B cell (primary cell): ENCODE results near the gene PRR35. TPM values are rescaled to one million over a fixed set of nuclear protein-coding genes. Genes with fewer than 3 reads are reported as not detected.

Experiments used
- ATAC-seq: fragments of 200-7000 bp; cut with Tn5 transposase; one replicate; pipeline ENCODE4 v1.10.0; 2021; ENCODE audit warnings: low read depth, mild to moderate bottlenecking, moderate number of reproducible peaks, moderate library complexity
- CTCF ChIA-PET: fragments of 350-600 bp; sonication (Branson Sonifier 250); formaldehyde crosslinking; loops from one replicate; lab custom pipeline; 2021; ENCODE audit warnings: antibody characterized with exemption, inconsistent platforms; lab: Charles Lee
- POLR2A ChIA-PET: fragments of 350-600 bp; sonication (Branson Sonifier 250); formaldehyde crosslinking; loops from one replicate; lab custom pipeline; 2021; ENCODE audit warnings: antibody characterized with exemption; lab: Charles Lee
- DNase-seq: peaks from one replicate; pipeline ENCODE4 v3.0.0; 2013
- H2AFZ ChIP-seq: 2 replicates; pipeline ENCODE4 v1.6.1; 2012; ENCODE audit warnings: mild to moderate bottlenecking, low read depth, low read length; ENCODE audit not compliant: insufficient read depth, poor library complexity, severe bottlenecking
- H3K27ac ChIP-seq, 2 donors: 1 replicate in 1 of 2; 2 replicates in 1 of 2; pipeline ENCODE4 v1.5.1; 2012 to 2013; ENCODE audit warnings: low read length in 2 of 2, mild to moderate bottlenecking in 2 of 2, moderate library complexity in 1 of 2
- H3K27me3 ChIP-seq, 4 experiments: fragments of 200-600 bp in 1 of 4; sonication (generic) in 1 of 4; replicated peaks in 1 of 4; 1 replicate in 2 of 4; 2 replicates in 2 of 4; pipeline versions ENCODE4 v1.6.1 to v1.7.0; 2013 to 2016; ENCODE audit warnings: low read length in 3 of 4, mild to moderate bottlenecking in 2 of 4, mixed read lengths in 1 of 4, moderate library complexity in 1 of 4; ENCODE audit not compliant: insufficient read depth in 4 of 4, control insufficient read depth in 3 of 4; ENCODE audit errors: control extremely low read depth in 1 of 4
- H3K36me3 ChIP-seq, 2 experiments: replicated peaks in 1 of 2; 1 replicate in 1 of 2; 2 replicates in 1 of 2; pipeline versions ENCODE4 v1.6.1 to v1.7.1; 2013; ENCODE audit warnings: low read length in 1 of 2; ENCODE audit not compliant: insufficient read depth in 2 of 2, control insufficient read depth in 1 of 2; ENCODE audit errors: control extremely low read depth in 1 of 2, extremely low read depth in 1 of 2
- H3K4me1 ChIP-seq, 2 donors: fragments of 200-600 bp in 1 of 2; sonication (generic) in 1 of 2; 1 replicate in 1 of 2; 2 replicates in 1 of 2; pipeline versions ENCODE4 v1.5.1 to v1.6.1; 2013 to 2017; ENCODE audit warnings: low read length in 2 of 2; ENCODE audit not compliant: control insufficient read depth in 2 of 2, insufficient read depth in 2 of 2
- H3K4me2 ChIP-seq: replicated peaks from 2 replicates; pipeline ENCODE3; 2012; ENCODE audit warnings: mild to moderate bottlenecking, low read depth, low read length; ENCODE audit not compliant: poor library complexity, severe bottlenecking
- H3K4me3 ChIP-seq, 5 experiments: fragments of 200-600 bp in 1 of 5; sonication (generic) in 1 of 5; 1 replicate in 3 of 5; 2 replicates in 2 of 5; pipeline versions ENCODE4 v1.5.1 to v1.7.0; 2011 to 2016; ENCODE audit warnings: low read length in 4 of 5, mild to moderate bottlenecking in 4 of 5, low read depth in 2 of 5, control low read depth in 1 of 5, moderate library complexity in 1 of 5; ENCODE audit not compliant: insufficient read depth in 1 of 5; ENCODE audit errors: control extremely low read depth in 1 of 5, extremely low read depth in 1 of 5
- H3K79me2 ChIP-seq: fragments of 200-600 bp; sonication (generic); one replicate; pipeline ENCODE4 v1.6.0; 2016; ENCODE audit warnings: low read length; ENCODE audit not compliant: control insufficient read depth, insufficient read depth
- H3K9ac ChIP-seq: fragments of 200-600 bp; sonication (generic); 2 replicates; pipeline ENCODE4 v1.6.1; 2017; ENCODE audit warnings: mild to moderate bottlenecking, low read length, moderate library complexity
- H3K9me3 ChIP-seq, 3 donors: one replicate each; pipeline versions ENCODE4 v1.6.1 to v1.7.1; 2013; ENCODE audit warnings: low read length in 2 of 3; ENCODE audit not compliant: control insufficient read depth in 2 of 3, insufficient read depth in 1 of 3; ENCODE audit errors: control extremely low read depth in 1 of 3
- H4K20me1 ChIP-seq: 2 replicates; pipeline ENCODE4 v1.6.0; 2012; ENCODE audit warnings: mild to moderate bottlenecking, low read length; ENCODE audit not compliant: insufficient read depth, control insufficient read depth, poor library complexity, severe bottlenecking
- H3K27ac Mint-ChIP-seq: one replicate; pipeline ENCODE4 v1.8.0; 2021; ENCODE audit warnings: mixed read lengths
- H3K27me3 Mint-ChIP-seq: one replicate; pipeline ENCODE4 v1.8.0; 2021; ENCODE audit warnings: mixed read lengths
- H3K4me1 Mint-ChIP-seq: one replicate; pipeline ENCODE4 v1.8.0; 2021; ENCODE audit warnings: mixed read lengths
- H3K4me3 Mint-ChIP-seq: one replicate; pipeline ENCODE4 v1.8.0; 2021; ENCODE audit warnings: mixed read lengths
- H3K9me3 Mint-ChIP-seq: one replicate; pipeline ENCODE4 v1.8.0; 2022; ENCODE audit warnings: mixed read lengths; ENCODE audit not compliant: insufficient read depth
- EZH2 ChIP-seq: IDR thresholded peaks from 2 replicates; pipeline ENCODE4 v1.6.1; 2012; ENCODE audit warnings: borderline replicate concordance, low read depth, mild to moderate bottlenecking, moderate library complexity, low read length; ENCODE audit not compliant: insufficient read depth, poor library complexity, severe bottlenecking
- whole genome bisulfite sequencing: methylation state at CpG from one replicate; pipeline ENCODE4 v1.1.5; 2013; ENCODE audit warnings: missing lambda C conversion rate; ENCODE audit not compliant: insufficient coverage; 5-methylcytosine and 5-hydroxymethylcytosine counted together
- intact Hi-C: fragments of 100-400 bp; cut with micrococcal nuclease; formaldehyde crosslinking; loops from one replicate; pipeline ENCODE4 v1.10.0; 2022
- polyA plus RNA-seq: library from polyadenylated mRNA; depleted of rRNA; stranded (reverse); fragments of >200 nt; gene quantifications from 2 replicates; pipeline ENCODE4 v1.2.3, GENCODE V29; 2012
- total RNA-seq, 2 donors: library from RNA; stranded (reverse); fragments of 120-200 nt in 1 of 2; gene quantifications; 1 replicate in 1 of 2; 2 replicates in 1 of 2; pipeline versions ENCODE4 v1.2.3 to v1.2.4, GENCODE V29; 2013 to 2022
- TF ChIP-seq, protein P1 (sequence below): fragments of 200-600 bp; IDR thresholded peaks from one replicate; pipeline ENCODE4 v1.8.0; 2022; ENCODE audit warnings: antibody characterized with exemption, mild to moderate bottlenecking

Gene PRR35
- total and polyA plus RNA-seq, 2 donors (not counting 1 experiment from before 2014, with no cell fraction given), result not detected

DNA sequence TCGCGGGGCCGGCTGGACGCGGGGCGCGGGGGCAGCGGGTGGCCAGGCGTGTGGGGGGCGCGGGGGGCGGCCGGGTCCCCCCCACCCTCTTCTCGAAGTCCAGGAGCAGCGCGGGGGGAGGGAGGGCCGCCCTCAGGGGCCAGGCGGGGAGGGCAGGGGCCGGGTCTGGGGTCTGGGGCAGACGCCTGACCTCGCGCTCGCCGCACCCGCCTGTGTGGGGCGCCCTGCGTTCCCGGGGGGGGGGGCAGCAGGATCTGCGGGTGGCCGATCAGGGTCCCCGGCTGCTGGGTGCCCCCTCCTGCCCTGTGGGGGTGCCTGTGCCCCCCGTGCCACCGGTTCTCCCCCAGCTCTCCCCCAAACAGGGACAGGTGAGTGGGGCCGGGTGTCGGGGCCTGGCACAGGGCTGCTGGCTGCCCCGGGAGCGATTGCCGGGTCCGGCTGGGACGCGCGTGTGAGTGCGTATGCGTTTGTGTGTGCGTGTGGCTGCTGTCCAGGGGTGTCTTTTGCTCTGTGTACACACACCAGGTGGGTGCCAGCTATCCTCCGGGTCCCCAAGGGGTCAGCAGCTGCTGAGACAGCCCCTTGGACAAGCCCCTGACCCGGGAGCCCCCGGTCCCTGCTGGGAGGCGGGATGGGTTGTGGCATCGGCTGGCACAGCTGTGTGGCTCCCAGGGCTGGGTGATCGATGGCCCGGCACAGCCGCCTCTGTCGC is 663 bp downstream of the PRR35 start:
- Histone ChIP-seq H2AFZ (no peak overlapping the region), H4K20me1 (no peaks in the 10 kb centered on the region), H3K4me1 (peaks cover 5 to 6% of the 10 kb centered on the region in 2 donors), H3K4me2 (peak overlapping the region; percentile 57), H3K27me3 (peaks cover 0 to 34% (median 10%) of the 10 kb centered on the region in 4 experiments), H3K27ac (no peak overlapping the region), H3K36me3 (no peaks in the 10 kb centered on the region), H3K4me3 (no peak overlapping the region), H3K9ac (no peak overlapping the region), H3K9me3 (peaks cover 0 to 7% (median 0%) of the 10 kb centered on the region in 3 donors), H3K79me2 (no peaks in the 10 kb centered on the region)
- intact Hi-C loops, result no loop called here
- Mint-ChIP-seq H3K27me3 (peaks cover 10% of the 10 kb centered on the region), H3K4me1 (peaks cover 2% of the 10 kb centered on the region), H3K4me3 (no peak overlapping the region), H3K27ac (no peak overlapping the region), H3K9me3 (no peaks in the 10 kb centered on the region)
- TF ChIP-seq, protein P1, sequence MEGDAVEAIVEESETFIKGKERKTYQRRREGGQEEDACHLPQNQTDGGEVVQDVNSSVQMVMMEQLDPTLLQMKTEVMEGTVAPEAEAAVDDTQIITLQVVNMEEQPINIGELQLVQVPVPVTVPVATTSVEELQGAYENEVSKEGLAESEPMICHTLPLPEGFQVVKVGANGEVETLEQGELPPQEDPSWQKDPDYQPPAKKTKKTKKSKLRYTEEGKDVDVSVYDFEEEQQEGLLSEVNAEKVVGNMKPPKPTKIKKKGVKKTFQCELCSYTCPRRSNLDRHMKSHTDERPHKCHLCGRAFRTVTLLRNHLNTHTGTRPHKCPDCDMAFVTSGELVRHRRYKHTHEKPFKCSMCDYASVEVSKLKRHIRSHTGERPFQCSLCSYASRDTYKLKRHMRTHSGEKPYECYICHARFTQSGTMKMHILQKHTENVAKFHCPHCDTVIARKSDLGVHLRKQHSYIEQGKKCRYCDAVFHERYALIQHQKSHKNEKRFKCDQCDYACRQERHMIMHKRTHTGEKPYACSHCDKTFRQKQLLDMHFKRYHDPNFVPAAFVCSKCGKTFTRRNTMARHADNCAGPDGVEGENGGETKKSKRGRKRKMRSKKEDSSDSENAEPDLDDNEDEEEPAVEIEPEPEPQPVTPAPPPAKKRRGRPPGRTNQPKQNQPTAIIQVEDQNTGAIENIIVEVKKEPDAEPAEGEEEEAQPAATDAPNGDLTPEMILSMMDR, result no peak
- no peak for TF ChIP-seq EZH2
- DNase-seq (no peak), ATAC-seq (no peak)
- 34% methylated on average over 44 of the region's 54 CpGs for WGBS
- POLR2A ChIA-PET, result no interaction called here
- CTCF ChIA-PET, result no interaction called here

GRCh38 chr16:561413-561794 is 1.2 kb downstream of the PRR35 start:
- Histone ChIP-seq H3K4me2 (no peak overlapping the region), H3K79me2 (peaks cover 2% of the 10 kb centered on the region), H2AFZ (no peak overlapping the region), H3K36me3 (no peaks in the 10 kb centered on the region), H3K4me3 (no peak overlapping the region), H3K9me3 (peaks cover 0 to 7% (median 0%) of the 10 kb centered on the region in 3 donors), H3K4me1 (peaks cover 10 to 11% of the 10 kb centered on the region in 2 donors), H3K27me3 (peaks cover 0 to 34% (median 10%) of the 10 kb centered on the region in 4 experiments), H4K20me1 (no peaks in the 10 kb centered on the region), H3K9ac (no peak overlapping the region), H3K27ac (no peak overlapping the region)
- DNase-seq (no peak), ATAC-seq (no peak)
- Mint-ChIP-seq H3K27ac (no peak overlapping the region), H3K27me3 (peaks cover 10% of the 10 kb centered on the region), H3K9me3 (no peaks in the 10 kb centered on the region), H3K4me1 (peaks cover 4% of the 10 kb centered on the region), H3K4me3 (no peak overlapping the region)
- 82% methylated on average over 13 of the region's 15 CpGs for WGBS
- ChIA-PET POLR2A (no interaction called here), CTCF (no interaction called here)
- intact Hi-C loops, result no loop called here
- TF ChIP-seq, protein P1, result no peak
- TF ChIP-seq EZH2, result no peak
